ENCODE results near the gene LONP2.
"Not testable (repeated sequence)": the region's sequence is repeated elsewhere in the genome, so short reads cannot be mapped to it uniquely, and the experiment has no call there.

The LONP2 gene

GRCh38 chr16:48350736-48351135 lies 106.6 kb downstream of the LONP2 start:
- CTCF ChIA-PET, result interaction anchor here (0.8 to 7.0 kb wide), 5 partner anchors 87 to 280 kb away, joined by 3 to 70 read pairs (median 3); no protein-coding TSS in a partner anchor
- no peak for DNase-seq
- H3K4me1 Mint-ChIP-seq, result peaks cover 15% of the 10 kb centered on the region
- peaks cover 47% of the 10 kb centered on the region for H3K36me3 Mint-ChIP-seq
- no peaks in the 10 kb centered on the region for H3K9me3 Mint-ChIP-seq
- H3K27ac Mint-ChIP-seq, result peak overlapping the region; percentile 63
- H3K4me3 Mint-ChIP-seq, result no peak overlapping the region
- H3K27me3 Mint-ChIP-seq, result no peaks in the 10 kb centered on the region

- CTCF ChIA-PET, result interaction anchor here (0.6 to 7.0 kb wide), 9 partner anchors 12 to 280 kb away, joined by 3 to 70 read pairs (median 5); no protein-coding TSS in a partner anchor
- DNase-seq, result no peak
- Mint-ChIP-seq H3K27me3 (no peaks in the 10 kb centered on the region), H3K4me3 (no peak overlapping the region), H3K36me3 (peaks cover 45% of the 10 kb centered on the region), H3K9me3 (no peaks in the 10 kb centered on the region), H3K4me1 (peaks cover 15% of the 10 kb centered on the region), H3K27ac (peak overlapping the region; percentile 55)
These were observed 108.7 kb downstream of the LONP2 start for GRCh38 chr16:48352648-48353390.

GRCh38 chr16:48353565-48354163 lies 109.6 kb downstream of the LONP2 start:
- H3K27ac Mint-ChIP-seq, result peak overlapping the region; percentile 55
- CTCF ChIA-PET, result interaction anchor here (0.6 to 7.0 kb wide), 18 partner anchors 10 to 277 kb away, joined by 3 to 70 read pairs (median 4); partner anchors contain the start of gene LONP2
- H3K36me3 Mint-ChIP-seq, result peaks cover 44% of the 10 kb centered on the region
- no peaks in the 10 kb centered on the region for H3K9me3 Mint-ChIP-seq
- peaks cover 15% of the 10 kb centered on the region for H3K4me1 Mint-ChIP-seq
- no peaks in the 10 kb centered on the region for H3K27me3 Mint-ChIP-seq
- DNase-seq, result peak; percentile 78
- no peak overlapping the region for H3K4me3 Mint-ChIP-seq

- not testable (repeated sequence) for H3K27me3 Mint-ChIP-seq, DNase-seq, H3K4me3 Mint-ChIP-seq, H3K9me3 Mint-ChIP-seq
- peak overlapping the region; percentile 8 for H3K27ac Mint-ChIP-seq
- peaks cover 15% of the 10 kb centered on the region for H3K4me1 Mint-ChIP-seq
- CTCF ChIA-PET, result interaction anchor here (0.6 to 7.0 kb wide), 18 partner anchors 10 to 276 kb away, joined by 3 to 70 read pairs (median 4); partner anchors contain the start of gene LONP2
- peaks cover 38% of the 10 kb centered on the region for H3K36me3 Mint-ChIP-seq
These were observed 110.3 kb downstream of the LONP2 start for GRCh38 chr16:48354385-48354784.

- no peak overlapping the region for H3K4me3 Mint-ChIP-seq
- peaks cover 15% of the 10 kb centered on the region for H3K4me1 Mint-ChIP-seq
- no peak overlapping the region for H3K27ac Mint-ChIP-seq
- no peaks in the 10 kb centered on the region for H3K27me3 Mint-ChIP-seq
- no peak for DNase-seq
- CTCF ChIA-PET, result interaction anchor here (1.0 to 7.0 kb wide), 10 partner anchors 9 to 275 kb away, joined by 3 to 70 read pairs (median 4); partner anchors contain the start of gene LONP2
- peaks cover 34% of the 10 kb centered on the region for H3K36me3 Mint-ChIP-seq
- no peaks in the 10 kb centered on the region for H3K9me3 Mint-ChIP-seq
These were observed 111.1 kb downstream of the LONP2 start for GRCh38 chr16:48354877-48355855.

GRCh38 chr16:48356633-48357376 lies 112.7 kb downstream of the LONP2 start:
- H3K4me3 Mint-ChIP-seq, result no peak overlapping the region
- DNase-seq, result no peak
- no peak overlapping the region for H3K27ac Mint-ChIP-seq
- CTCF ChIA-PET, result interaction anchor here (3.2 to 7.0 kb wide), 2 partner anchors 266 to 274 kb away, joined by 8 to 70 read pairs; no protein-coding TSS in a partner anchor
- H3K4me1 Mint-ChIP-seq, result peaks cover 15% of the 10 kb centered on the region
- peaks cover 34% of the 10 kb centered on the region for H3K36me3 Mint-ChIP-seq
- no peaks in the 10 kb centered on the region for H3K9me3 Mint-ChIP-seq
- no peaks in the 10 kb centered on the region for H3K27me3 Mint-ChIP-seq

GRCh38 chr16:48358419-48358818 lies 114.3 kb downstream of the LONP2 start:
- H3K9me3 Mint-ChIP-seq, result no peaks in the 10 kb centered on the region
- H3K36me3 Mint-ChIP-seq, result peaks cover 35% of the 10 kb centered on the region
- CTCF ChIA-PET, result interaction anchor here (0.9 kb wide), 1 partner anchor 253 kb away, joined by 3 read pairs; no protein-coding TSS in a partner anchor
- H3K27ac Mint-ChIP-seq, result no peak overlapping the region
- peaks cover 17% of the 10 kb centered on the region for H3K4me1 Mint-ChIP-seq
- H3K4me3 Mint-ChIP-seq, result no peak overlapping the region
- no peak for DNase-seq
- no peaks in the 10 kb centered on the region for H3K27me3 Mint-ChIP-seq

GRCh38 chr16:48359983-48360382 lies 115.9 kb downstream of the LONP2 start:
- no peaks in the 10 kb centered on the region for H3K9me3 Mint-ChIP-seq
- no peak for DNase-seq
- H3K27ac Mint-ChIP-seq, result no peak overlapping the region
- H3K4me1 Mint-ChIP-seq, result peaks cover 14% of the 10 kb centered on the region
- no peak overlapping the region for H3K4me3 Mint-ChIP-seq
- no peaks in the 10 kb centered on the region for H3K27me3 Mint-ChIP-seq
- CTCF ChIA-PET, result interaction anchor here (0.8 to 1.7 kb wide), 2 partner anchors 11 to 263 kb away, joined by 4 to 5 read pairs; no protein-coding TSS in a partner anchor
- peaks cover 23% of the 10 kb centered on the region for H3K36me3 Mint-ChIP-seq

- Mint-ChIP-seq H3K27ac (no peak overlapping the region), H3K9me3 (no peaks in the 10 kb centered on the region), H3K36me3 (peaks cover 19% of the 10 kb centered on the region), H3K4me3 (no peak overlapping the region), H3K27me3 (no peaks in the 10 kb centered on the region), H3K4me1 (peaks cover 19% of the 10 kb centered on the region)
- no peak for DNase-seq
- CTCF ChIA-PET, result interaction anchor here (0.8 kb wide), 1 partner anchor 12 kb away, joined by 5 read pairs; no protein-coding TSS in a partner anchor
These were observed 116.9 kb downstream of the LONP2 start for GRCh38 chr16:48361012-48361411.

GRCh38 chr16:48361540-48362144 lies 117.5 kb downstream of the LONP2 start:
- Mint-ChIP-seq H3K27ac (peak overlapping the region; percentile 33), H3K36me3 (peaks cover 19% of the 10 kb centered on the region), H3K9me3 (no peaks in the 10 kb centered on the region), H3K4me3 (no peak overlapping the region), H3K4me1 (peaks cover 25% of the 10 kb centered on the region), H3K27me3 (no peaks in the 10 kb centered on the region)
- CTCF ChIA-PET, result interaction anchor here (0.7 kb wide), 1 partner anchor 113 kb away, joined by 4 read pairs; no protein-coding TSS in a partner anchor
- DNase-seq, result no peak

- DNase-seq, result no peak
- Mint-ChIP-seq H3K4me3 (peak overlapping the region; percentile 83), H3K36me3 (peaks cover 16% of the 10 kb centered on the region), H3K27ac (peak overlapping the region; percentile 85), H3K27me3 (no peaks in the 10 kb centered on the region), H3K9me3 (no peaks in the 10 kb centered on the region), H3K4me1 (peaks cover 43% of the 10 kb centered on the region)
- CTCF ChIA-PET, result interaction anchor here (1.3 kb wide), 1 partner anchor 106 kb away, joined by 3 read pairs; no protein-coding TSS in a partner anchor
These were observed 121.0 kb downstream of the LONP2 start for GRCh38 chr16:48365025-48365600.

GRCh38 chr16:48365601-48366164 lies 121.6 kb downstream of the LONP2 start:
- no peaks in the 10 kb centered on the region for H3K9me3 Mint-ChIP-seq
- CTCF ChIA-PET, result interaction anchor here (1.1 to 1.3 kb wide), 4 partner anchors 15 to 258 kb away, joined by 3 to 5 read pairs (median 4); no protein-coding TSS in a partner anchor
- DNase-seq, result peak; percentile 88
- H3K36me3 Mint-ChIP-seq, result peaks cover 16% of the 10 kb centered on the region
- H3K27me3 Mint-ChIP-seq, result no peaks in the 10 kb centered on the region
- peaks cover 45% of the 10 kb centered on the region for H3K4me1 Mint-ChIP-seq
- peak overlapping the region; percentile 97 for H3K27ac Mint-ChIP-seq
- H3K4me3 Mint-ChIP-seq, result peak overlapping the region; percentile 83
